CD14-positive monocyte (primary cell): Measurements from ENCODE around the gene NPNT. TPM values are rescaled to one million over a fixed set of nuclear protein-coding genes. Genes with fewer than 3 reads are reported as not detected.

Experiments
- DNase-seq, 3 donors: peaks; one replicate each; pipeline ENCODE4 v3.0.0-alpha.2; 2011 to 2022
- H2AFZ ChIP-seq: 2 replicates; pipeline ENCODE4 v1.6.0; 2012; ENCODE audit warnings: mild to moderate bottlenecking, low read depth, low read length, inconsistent platforms; ENCODE audit not compliant: insufficient read depth, poor library complexity, severe bottlenecking
- H3K27ac ChIP-seq, 2 donors: 1 replicate in 1 of 2; 2 replicates in 1 of 2; pipeline ENCODE4 v1.5.1; 2012 to 2013; ENCODE audit warnings: low read length in 2 of 2, control low read depth in 1 of 2, inconsistent platforms in 1 of 2, low read depth in 1 of 2, mild to moderate bottlenecking in 1 of 2
- H3K27me3 ChIP-seq, 2 donors: one replicate each; pipeline versions ENCODE4 v1.6.0 to v1.6.1; 2011 to 2013; ENCODE audit warnings: low read length in 2 of 2; ENCODE audit not compliant: control insufficient read depth in 2 of 2, insufficient read depth in 2 of 2
- H3K36me3 ChIP-seq, 2 donors: replicated peaks in 1 of 2; 1 replicate in 1 of 2; 2 replicates in 1 of 2; pipeline versions ENCODE4 v1.5.1 to v1.6.1; 2012 to 2013; ENCODE audit warnings: low read length in 2 of 2, control low read depth in 1 of 2, inconsistent platforms in 1 of 2, mild to moderate bottlenecking in 1 of 2; ENCODE audit not compliant: insufficient read depth in 2 of 2, control insufficient read depth in 1 of 2
- H3K4me1 ChIP-seq, 2 donors: 1 replicate in 1 of 2; 2 replicates in 1 of 2; pipeline versions ENCODE4 v1.5.1 to v1.6.1; 2012 to 2013; ENCODE audit warnings: low read length in 2 of 2, control low read depth in 1 of 2, inconsistent platforms in 1 of 2, mild to moderate bottlenecking in 1 of 2, moderate library complexity in 1 of 2; ENCODE audit not compliant: insufficient read depth in 2 of 2, control insufficient read depth in 1 of 2
- H3K4me2 ChIP-seq: replicated peaks from 2 replicates; pipeline ENCODE3; 2012; ENCODE audit warnings: low read length, moderate library complexity, mild to moderate bottlenecking; ENCODE audit not compliant: poor library complexity, severe bottlenecking; ENCODE audit errors: extremely low read depth
- H3K4me3 ChIP-seq, 3 experiments: fragments of 200-600 bp in 1 of 3; sonication (generic) in 1 of 3; replicated peaks in 1 of 3; 1 replicate in 2 of 3; 2 replicates in 1 of 3; pipeline ENCODE4 v1.5.1; 2011 to 2013; ENCODE audit warnings: low read length in 3 of 3, mild to moderate bottlenecking in 3 of 3, control low read depth in 2 of 3, low read depth in 2 of 3, inconsistent platforms in 1 of 3, moderate library complexity in 1 of 3
- H3K79me2 ChIP-seq: 2 replicates; pipeline ENCODE4 v1.6.0; 2012; ENCODE audit warnings: mild to moderate bottlenecking, control low read depth, inconsistent platforms, low read length, moderate library complexity; ENCODE audit not compliant: insufficient read depth
- H3K9ac ChIP-seq: 2 replicates; pipeline ENCODE4 v1.6.0; 2017; ENCODE audit warnings: low read length, mild to moderate bottlenecking; ENCODE audit not compliant: insufficient read depth, poor library complexity, severe bottlenecking
- H3K9me3 ChIP-seq, 2 donors: replicated peaks in 1 of 2; 1 replicate in 1 of 2; 2 replicates in 1 of 2; pipeline versions ENCODE4 v1.5.1 to v1.6.1; 2012 to 2013; ENCODE audit warnings: low read length in 2 of 2, control low read depth in 1 of 2; ENCODE audit not compliant: control insufficient read depth in 1 of 2, insufficient read depth in 1 of 2
- H4K20me1 ChIP-seq: 2 replicates; pipeline ENCODE4 v1.6.0; 2012; ENCODE audit warnings: mild to moderate bottlenecking, low read length, control low read depth, moderate library complexity; ENCODE audit not compliant: insufficient read depth
- H3K27ac Mint-ChIP-seq, 7 donors: one replicate each; pipeline ENCODE4 v1.8.0; 2020; ENCODE audit warnings: mild to moderate bottlenecking in 7 of 7, mixed read lengths in 7 of 7, moderate library complexity in 6 of 7, inconsistent platforms in 2 of 7
- H3K27me3 Mint-ChIP-seq, 3 donors: one replicate each; pipeline ENCODE4 v1.8.0; 2021 to 2022; ENCODE audit warnings: low read depth in 3 of 3, mild to moderate bottlenecking in 3 of 3, mixed read lengths in 3 of 3, moderate library complexity in 3 of 3, inconsistent platforms in 1 of 3
- H3K36me3 Mint-ChIP-seq, 2 donors: one replicate each; pipeline ENCODE4 v1.8.0; 2020; ENCODE audit warnings: mixed read lengths in 2 of 2, inconsistent platforms in 1 of 2, mild to moderate bottlenecking in 1 of 2
- H3K4me1 Mint-ChIP-seq: one replicate; pipeline ENCODE4 v1.8.0; 2020; ENCODE audit warnings: mild to moderate bottlenecking, mixed read lengths
- H3K4me3 Mint-ChIP-seq, 2 donors: one replicate each; pipeline ENCODE4 v1.8.0; 2020; ENCODE audit warnings: mild to moderate bottlenecking in 2 of 2, mixed read lengths in 2 of 2, moderate library complexity in 1 of 2
- H3K9me3 Mint-ChIP-seq, 7 donors: one replicate each; pipeline ENCODE4 v1.8.0; 2020 to 2022; ENCODE audit warnings: mixed read lengths in 7 of 7, mild to moderate bottlenecking in 6 of 7, moderate library complexity in 6 of 7, inconsistent platforms in 2 of 7
- WGBS: methylation state at CpG from one replicate; pipeline ENCODE4 v1.1.5; 2013; ENCODE audit warnings: missing lambda C conversion rate; ENCODE audit not compliant: insufficient coverage; 5-methylcytosine and 5-hydroxymethylcytosine counted together
- intact Hi-C, 2 donors: fragments of 100-400 bp; cut with micrococcal nuclease; formaldehyde crosslinking; loops; one replicate each; pipeline versions ENCODE4 v1.15.0 to v1.15.1; 2023
- polyA plus RNA-seq, 3 donors: library from polyadenylated mRNA; depleted of rRNA in 1 of 3; unstranded in 2 of 3; stranded (reverse) in 1 of 3; fragments of 300-500 nt in 2 of 3; fragments of >200 nt in 1 of 3; fragmentation: Illumina TruSeq in 2 of 3; gene quantifications; 1 replicate in 2 of 3; 2 replicates in 1 of 3; pipeline ENCODE4 v1.2.3, GENCODE V29; 2012 to 2021
- TF ChIP-seq, protein P1 (sequence below): fragments of 200-600 bp; IDR thresholded peaks from one replicate; pipeline ENCODE4 v1.8.0; 2022; ENCODE audit warnings: antibody characterized with exemption, mild to moderate bottlenecking

Gene NPNT
- polyA plus RNA-seq, 3 donors, result not detected

DNA sequence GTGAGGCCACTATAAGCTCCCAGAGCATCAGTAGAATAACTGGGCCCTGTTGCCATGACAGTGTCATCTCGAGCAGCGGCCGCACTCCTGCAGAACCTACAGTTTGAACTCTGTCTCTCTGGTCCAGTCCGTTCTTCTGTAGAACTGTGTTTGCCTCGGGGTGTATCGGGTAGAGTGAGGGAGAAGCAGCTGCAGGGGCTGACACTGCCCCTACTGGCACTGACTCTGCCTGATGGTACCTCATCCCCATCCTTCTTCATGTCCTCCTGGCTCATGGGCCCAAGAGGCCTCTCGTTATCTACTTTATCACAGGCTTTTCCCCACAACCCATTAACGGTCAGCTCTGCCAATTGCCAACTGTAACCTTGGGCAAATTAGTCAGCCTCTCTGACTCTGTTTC is 96.5 kb downstream of the NPNT start:
- Histone ChIP-seq H3K27me3 (no peaks in the 10 kb centered on the region), H3K27ac (no peak overlapping the region)
- H3K9me3 Mint-ChIP-seq, result peaks cover 0 to 9% (median 5%) of the 10 kb centered on the region in 7 donors

DNA sequence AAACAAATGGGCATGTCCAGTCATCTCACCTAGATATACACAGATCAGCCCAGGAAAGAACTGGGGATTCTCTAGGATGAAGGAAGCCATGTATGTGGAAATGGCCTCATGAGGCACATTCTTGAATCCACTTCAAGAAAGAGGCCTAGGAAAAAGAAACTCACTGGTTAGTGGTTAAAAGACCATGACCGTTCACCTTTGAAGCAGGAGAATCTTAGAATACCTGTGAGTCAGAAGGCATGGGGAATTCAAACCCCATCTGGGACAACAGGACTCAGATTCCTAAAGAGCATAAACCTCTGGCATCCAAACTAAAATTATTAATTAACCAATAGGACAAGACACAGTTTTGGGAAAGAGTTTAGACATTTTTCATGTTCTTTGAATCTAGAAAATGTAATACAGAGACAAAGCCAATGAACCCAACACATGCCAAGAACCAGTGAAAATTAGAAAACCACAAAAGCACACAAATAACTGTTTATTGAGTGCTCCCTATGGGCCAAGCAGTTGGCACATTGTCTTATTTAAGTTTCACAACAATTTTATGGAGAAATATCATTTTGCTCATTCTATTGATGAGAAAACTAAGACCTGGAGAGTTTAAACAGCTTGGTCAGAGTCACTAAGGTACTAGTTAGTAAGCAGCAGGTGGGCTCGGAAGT is 97.5 kb downstream of the NPNT start:
- Histone ChIP-seq H3K9ac (no peak overlapping the region), H3K27ac (no peak overlapping the region), H3K79me2 (no peaks in the 10 kb centered on the region), H3K4me2 (no peak overlapping the region), H4K20me1 (no peaks in the 10 kb centered on the region), H3K4me1 (no peaks in the 10 kb centered on the region), H3K36me3 (no peaks in the 10 kb centered on the region), H3K4me3 (no peak overlapping the region), H3K9me3 (peaks cover 0 to 4% of the 10 kb centered on the region in 2 donors), H2AFZ (no peak overlapping the region), H3K27me3 (no peaks in the 10 kb centered on the region)
- H3K27me3 Mint-ChIP-seq, result no peaks in the 10 kb centered on the region
- 86% methylated on average over 1 of the region's 2 CpGs for WGBS
- peaks cover under 1 to 5% (median 2%) of the 10 kb centered on the region in 7 donors for H3K9me3 Mint-ChIP-seq
- no peaks in the 10 kb centered on the region for H3K4me1 Mint-ChIP-seq
- no peaks in the 10 kb centered on the region for H3K36me3 Mint-ChIP-seq
- H3K27ac Mint-ChIP-seq, result no peak overlapping the region
- intact Hi-C loops, result no loop called here
- no peak overlapping the region for H3K4me3 Mint-ChIP-seq
- TF ChIP-seq, protein P1, sequence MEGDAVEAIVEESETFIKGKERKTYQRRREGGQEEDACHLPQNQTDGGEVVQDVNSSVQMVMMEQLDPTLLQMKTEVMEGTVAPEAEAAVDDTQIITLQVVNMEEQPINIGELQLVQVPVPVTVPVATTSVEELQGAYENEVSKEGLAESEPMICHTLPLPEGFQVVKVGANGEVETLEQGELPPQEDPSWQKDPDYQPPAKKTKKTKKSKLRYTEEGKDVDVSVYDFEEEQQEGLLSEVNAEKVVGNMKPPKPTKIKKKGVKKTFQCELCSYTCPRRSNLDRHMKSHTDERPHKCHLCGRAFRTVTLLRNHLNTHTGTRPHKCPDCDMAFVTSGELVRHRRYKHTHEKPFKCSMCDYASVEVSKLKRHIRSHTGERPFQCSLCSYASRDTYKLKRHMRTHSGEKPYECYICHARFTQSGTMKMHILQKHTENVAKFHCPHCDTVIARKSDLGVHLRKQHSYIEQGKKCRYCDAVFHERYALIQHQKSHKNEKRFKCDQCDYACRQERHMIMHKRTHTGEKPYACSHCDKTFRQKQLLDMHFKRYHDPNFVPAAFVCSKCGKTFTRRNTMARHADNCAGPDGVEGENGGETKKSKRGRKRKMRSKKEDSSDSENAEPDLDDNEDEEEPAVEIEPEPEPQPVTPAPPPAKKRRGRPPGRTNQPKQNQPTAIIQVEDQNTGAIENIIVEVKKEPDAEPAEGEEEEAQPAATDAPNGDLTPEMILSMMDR, result no peak
- no peak for DNase-seq

More for the DNA sequence above, 96.5 kb downstream of the NPNT start:
- DNase-seq, result no peak
- H3K36me3 ChIP-seq, result no peaks in the 10 kb centered on the region
- no peaks in the 10 kb centered on the region for H3K79me2 ChIP-seq
- no peaks in the 10 kb centered on the region for H3K4me1 Mint-ChIP-seq
- no peak overlapping the region for H3K9ac ChIP-seq
- no peaks in the 10 kb centered on the region for H3K27me3 Mint-ChIP-seq
- H3K36me3 Mint-ChIP-seq, result no peaks in the 10 kb centered on the region
- H3K4me3 Mint-ChIP-seq, result no peak overlapping the region
- WGBS, result 91% methylated on average over 6 of the region's 8 CpGs
- no peak overlapping the region for H3K4me3 ChIP-seq
- no peak overlapping the region for H3K27ac Mint-ChIP-seq
- H4K20me1 ChIP-seq, result no peaks in the 10 kb centered on the region
- intact Hi-C loops, result no loop called here
- H3K4me2 ChIP-seq, result no peak overlapping the region
- no peak overlapping the region for H2AFZ ChIP-seq
- TF ChIP-seq, protein P1, result no peak
- peaks cover 0 to 4% of the 10 kb centered on the region in 2 donors for H3K9me3 ChIP-seq
- H3K4me1 ChIP-seq, result no peaks in the 10 kb centered on the region
